ENCODE results near the gene DRD1.
"Not testable (repeated sequence)": the region's sequence is repeated elsewhere in the genome, so short reads cannot be mapped to it uniquely, and the experiment has no call there.

The DRD1 gene

GRCh38 chr5:175467983-175468690, 24.2 kb upstream of the DRD1 start:
- no peak for DNase-seq

GRCh38 chr5:175466700-175467318, 22.8 kb upstream of the DRD1 start:
- DNase-seq = no peak

DNA sequence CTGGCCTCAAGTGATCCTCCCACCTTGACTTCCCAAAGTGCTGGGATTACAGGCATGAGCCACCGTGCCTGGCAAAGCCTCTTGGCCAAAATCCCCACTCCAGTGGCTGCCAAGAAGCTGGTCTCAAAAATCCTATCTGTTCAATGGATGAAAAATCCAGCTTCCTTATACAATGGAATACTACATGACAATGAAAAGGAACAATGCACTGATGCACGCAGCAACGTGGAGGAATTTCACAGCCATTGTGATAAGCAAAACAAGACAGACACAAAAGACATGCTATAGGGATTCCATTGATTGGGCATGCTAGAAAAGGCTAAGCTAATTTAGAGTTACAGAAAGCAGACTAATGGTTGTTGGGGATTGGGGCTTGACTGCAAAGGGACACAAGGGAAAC, 21.3 kb upstream of the DRD1 start:
- DNase-seq = no peak

- no peak for DNase-seq
Measured at GRCh38 chr5:175464942-175465233, 20.9 kb upstream of the DRD1 start.

DNA sequence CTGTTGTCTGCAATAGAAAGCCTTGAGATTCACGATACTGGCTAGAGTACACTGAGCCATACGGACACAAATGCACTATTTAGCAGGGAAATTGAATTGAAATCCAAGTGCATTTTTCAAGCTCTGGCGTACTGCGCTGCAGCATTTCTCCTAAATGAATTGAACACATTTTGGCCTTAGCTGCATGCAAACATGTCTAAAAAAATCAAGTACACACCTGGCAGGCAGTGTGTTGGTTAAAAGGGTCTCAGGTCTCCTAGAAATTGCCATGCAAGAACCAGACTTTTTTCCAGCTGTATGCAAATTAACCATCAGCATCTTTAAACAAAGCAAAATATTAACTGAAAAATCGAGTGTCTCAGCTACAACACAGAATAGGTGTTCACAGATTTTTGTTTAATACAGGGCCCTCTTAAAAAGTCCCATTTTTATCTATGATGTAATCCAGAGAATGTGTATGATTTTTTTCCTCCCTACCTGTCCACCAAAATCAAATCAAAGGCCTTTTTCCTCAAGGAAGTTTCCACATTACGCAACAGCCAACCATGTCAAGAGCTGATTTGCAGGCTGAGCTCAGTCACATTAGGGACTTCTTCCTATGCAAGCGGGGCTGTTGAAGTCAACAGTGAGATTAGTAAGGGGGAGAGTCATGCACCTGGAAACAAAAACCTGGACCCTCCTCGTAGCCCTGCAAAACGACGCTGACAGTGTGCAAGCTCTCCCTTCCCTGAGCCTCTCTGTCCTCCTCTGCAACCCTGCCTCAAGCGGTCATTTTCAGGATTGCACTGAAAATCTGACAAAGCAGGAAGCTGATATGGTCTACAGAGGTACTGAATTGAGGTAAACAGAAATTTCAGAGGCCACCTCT, 20.3 kb upstream of the DRD1 start:
- DNase-seq = peak; percentile 45

GRCh38 chr5:175463641-175464040, 19.7 kb upstream of the DRD1 start:
- no peak for DNase-seq

DNA sequence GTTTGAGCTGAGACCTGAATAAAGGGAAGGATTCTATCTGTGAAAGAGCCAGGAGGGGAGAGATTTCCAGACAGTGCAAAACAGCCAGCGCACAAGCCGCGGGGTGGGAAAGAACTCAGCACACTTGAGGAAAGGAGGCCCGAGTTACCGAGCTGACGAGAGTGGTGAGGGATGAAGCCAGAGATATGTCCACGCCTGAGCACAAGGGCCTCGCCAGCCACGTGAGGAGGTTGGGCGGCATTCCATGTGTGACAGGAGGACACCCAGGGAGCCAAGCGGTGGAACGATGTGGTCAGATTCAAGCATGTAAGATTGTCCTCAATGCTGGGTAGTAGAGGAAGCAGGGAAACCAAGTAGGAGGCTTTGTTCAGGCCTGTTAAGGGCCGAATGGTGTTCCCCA, 17.4 kb upstream of the DRD1 start:
- no peak for DNase-seq

DNA sequence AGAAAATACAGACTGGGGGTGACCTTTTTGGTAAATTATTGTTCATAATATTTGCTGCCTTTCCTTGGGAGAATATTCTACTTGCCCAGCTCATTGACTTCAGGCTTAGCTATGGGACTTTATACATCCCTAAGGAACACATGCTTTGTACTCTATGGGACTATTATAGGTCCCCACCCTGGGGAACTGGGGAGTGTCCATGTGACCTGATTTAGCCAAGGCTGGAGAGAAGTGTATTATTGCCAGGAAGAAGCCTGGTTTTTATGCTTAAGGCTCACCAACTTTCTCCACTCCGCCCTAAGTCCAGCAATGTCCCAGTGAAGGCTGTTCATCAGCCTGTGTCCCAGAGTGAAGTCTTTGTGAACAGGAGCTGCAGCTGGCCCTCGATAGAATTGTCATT, 16.6 kb upstream of the DRD1 start:
- DNase-seq = no peak

- DNase-seq = no peak
Measured at GRCh38 chr5:175460126-175460525, 16.1 kb upstream of the DRD1 start.

GRCh38 chr5:175457466-175457865, 13.5 kb upstream of the DRD1 start:
- DNase-seq = no peak

- no peak for DNase-seq
Measured at GRCh38 chr5:175456105-175456742, 12.2 kb upstream of the DRD1 start.

DNA sequence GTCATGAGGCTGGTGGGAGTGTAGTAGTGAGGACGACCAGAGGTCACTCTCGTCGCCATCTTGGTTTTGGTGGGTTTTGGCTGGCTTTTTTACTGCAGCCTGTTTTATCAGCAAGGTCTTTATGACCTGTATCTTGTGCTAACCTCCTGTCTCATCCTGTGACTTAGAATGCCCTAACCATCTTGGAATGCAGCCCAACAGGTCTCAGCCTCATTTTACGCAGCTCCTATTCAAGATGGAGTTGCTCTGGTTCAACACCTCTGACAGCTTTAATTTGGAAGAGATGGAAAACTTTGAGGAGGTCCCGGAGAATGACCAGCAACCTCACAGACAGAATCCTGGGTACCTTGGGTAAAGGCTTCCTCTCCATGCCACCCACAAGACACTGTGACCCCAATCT, 10.4 kb upstream of the DRD1 start:
- not testable (repeated sequence) for DNase-seq

GRCh38 chr5:175452166-175452565, 8.2 kb upstream of the DRD1 start:
- no peak for DNase-seq

DNA sequence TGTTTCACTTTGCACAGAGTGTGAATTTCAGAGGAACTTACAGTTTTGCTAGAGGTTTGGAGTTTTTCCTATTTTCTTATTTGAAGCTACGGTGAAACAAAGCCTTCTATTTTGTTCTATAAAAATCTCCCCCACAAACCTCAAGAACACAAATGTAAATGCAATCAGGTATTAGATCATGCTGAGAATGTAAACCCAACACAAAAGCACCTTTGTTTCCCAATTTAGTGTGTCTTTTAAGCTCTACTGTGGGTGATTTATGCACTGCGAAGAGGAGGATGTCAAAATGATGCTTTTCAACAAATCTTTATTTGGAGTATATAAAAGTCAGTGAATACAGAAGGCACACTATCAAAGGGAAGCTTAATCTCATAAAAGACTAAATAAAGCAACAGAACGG, 4.3 kb upstream of the DRD1 start:
- DNase-seq = no peak

GRCh38 chr5:175447571-175447970, 3.6 kb upstream of the DRD1 start:
- DNase-seq = no peak

GRCh38 chr5:175446378-175446777, 2.4 kb upstream of the DRD1 start:
- not testable (repeated sequence) for DNase-seq

GRCh38 chr5:175444905-175445456, 999 bp upstream of the DRD1 start:
- no peak for DNase-seq

GRCh38 chr5:175443514-175444059, 395 bp downstream of the DRD1 start:
- DNase-seq = no peak

GRCh38 chr5:175438234-175438857, 5.6 kb downstream of the DRD1 start:
- no peak for DNase-seq

DNA sequence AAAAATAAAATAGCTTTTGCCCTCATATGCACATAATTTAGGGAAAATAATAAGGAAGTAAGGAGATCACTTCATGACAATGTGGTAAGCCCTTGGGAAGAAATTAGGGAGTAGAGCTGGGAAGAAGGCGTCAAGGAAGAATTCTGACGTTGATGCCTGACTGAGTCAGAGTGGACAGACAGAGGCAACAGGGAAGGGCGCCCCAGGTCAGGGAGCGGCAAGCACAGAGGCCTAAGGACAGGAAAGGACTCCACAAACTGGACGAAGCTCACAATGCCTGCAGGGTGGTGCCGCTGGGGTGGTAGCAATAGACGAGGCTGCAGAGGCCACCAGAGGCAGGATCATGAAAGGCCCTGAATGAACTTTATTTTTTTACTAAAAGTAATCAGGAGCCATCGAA, 7.6 kb downstream of the DRD1 start:
- DNase-seq = no peak

DNA sequence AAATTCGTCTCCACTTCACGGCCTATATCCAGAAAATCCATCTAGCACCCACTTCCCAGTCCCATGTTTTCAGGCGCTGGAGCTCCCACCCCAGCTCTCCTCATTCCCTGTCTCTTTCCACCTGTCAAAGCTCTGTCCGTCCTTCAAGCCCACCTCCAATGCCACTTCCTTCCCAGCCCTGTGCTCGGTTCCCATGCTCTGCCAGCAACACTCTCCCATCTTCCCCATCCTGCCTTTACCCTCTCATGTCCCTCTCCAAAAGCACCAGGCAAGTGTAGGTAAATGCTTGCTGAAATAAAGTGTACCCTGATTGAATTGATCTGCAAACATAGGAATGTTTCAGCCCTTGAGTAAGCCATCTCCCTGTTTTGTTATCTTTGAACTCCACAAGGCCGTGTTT, 9.2 kb downstream of the DRD1 start:
- no peak for DNase-seq

DNA sequence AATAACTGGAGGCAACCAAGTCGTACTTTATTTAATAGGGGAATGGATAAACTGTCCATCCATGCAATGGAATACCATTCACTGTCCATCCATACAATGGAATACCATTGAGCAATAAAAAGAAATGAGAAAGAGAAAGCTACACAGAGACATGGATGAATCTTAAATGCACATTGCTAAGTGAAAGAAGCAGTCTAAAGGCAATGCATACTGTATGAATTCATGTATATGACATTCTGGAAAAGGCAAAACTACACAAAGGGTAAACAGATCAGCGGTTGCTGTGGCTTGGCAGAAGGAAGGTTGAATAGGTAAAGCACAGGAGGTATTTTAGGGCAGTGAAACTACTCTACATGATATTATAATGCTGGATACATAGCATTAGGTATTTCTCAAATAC, 16.2 kb downstream of the DRD1 start:
- DNase-seq = no peak

GRCh38 chr5:175424594-175424993, 19.4 kb downstream of the DRD1 start:
- not testable (repeated sequence) for DNase-seq

Data from inflammatory macrophage treated with lipopolysaccharide for 4 hours (primary cell).